Glomerular visceral epithelial cell (primary cell): ENCODE data around the gene TUBAL3.
"Not testable (repeated sequence)": the region's sequence is repeated elsewhere in the genome, so short reads cannot be mapped to it uniquely, and the experiment has no call there.

Experiments
- DNase-seq: peaks from one replicate; pipeline ENCODE4 v3.0.0-alpha.2; 2016; ENCODE audit errors: extremely low spot score

Gene TUBAL3

GRCh38 chr10:5423771-5424170, 19.1 kb upstream of the TUBAL3 start:
- DNase-seq: no peak

- no peak for DNase-seq
Measured at GRCh38 chr10:5419466-5420094, 15.0 kb upstream of the TUBAL3 start.

DNA sequence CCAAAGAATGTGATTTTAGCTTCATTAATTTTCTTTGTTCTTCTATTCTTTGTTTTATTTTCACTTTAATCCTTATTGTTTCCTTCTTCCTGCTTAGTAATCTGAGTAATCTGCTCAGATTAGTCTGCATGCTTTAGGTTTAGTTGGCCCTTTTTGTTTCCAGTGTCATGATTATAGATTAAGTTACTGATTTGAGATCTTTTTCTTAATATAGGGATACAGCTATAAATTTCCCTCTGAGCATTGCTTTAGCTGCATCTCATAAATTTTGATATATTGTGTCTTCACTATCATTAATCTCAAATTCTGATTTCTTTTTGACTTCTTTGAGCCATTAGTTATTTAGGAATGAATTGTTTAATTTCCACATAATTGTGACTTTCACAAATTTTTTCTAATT, 14.0 kb upstream of the TUBAL3 start:
- DNase-seq: no peak

DNA sequence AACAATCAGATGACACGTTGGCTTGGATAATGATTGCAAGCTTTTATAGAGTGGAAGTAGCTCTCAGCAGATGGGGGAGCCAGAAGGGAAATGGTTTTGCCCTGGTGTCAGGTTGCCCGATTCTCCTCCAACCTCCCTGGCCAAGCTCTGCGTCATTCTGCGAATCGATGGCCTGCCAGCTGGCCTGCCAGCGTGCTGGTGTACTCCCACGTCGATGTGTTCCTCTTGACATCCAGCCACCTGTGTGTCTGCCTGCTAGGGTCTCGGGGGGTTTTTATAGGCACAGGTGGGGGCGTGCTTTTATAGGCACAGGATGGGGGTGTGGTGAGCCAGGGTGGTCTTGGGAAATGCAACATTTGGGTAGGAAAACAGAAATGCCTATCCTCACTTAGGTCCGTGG, 12.4 kb upstream of the TUBAL3 start:
- no peak for DNase-seq

DNA sequence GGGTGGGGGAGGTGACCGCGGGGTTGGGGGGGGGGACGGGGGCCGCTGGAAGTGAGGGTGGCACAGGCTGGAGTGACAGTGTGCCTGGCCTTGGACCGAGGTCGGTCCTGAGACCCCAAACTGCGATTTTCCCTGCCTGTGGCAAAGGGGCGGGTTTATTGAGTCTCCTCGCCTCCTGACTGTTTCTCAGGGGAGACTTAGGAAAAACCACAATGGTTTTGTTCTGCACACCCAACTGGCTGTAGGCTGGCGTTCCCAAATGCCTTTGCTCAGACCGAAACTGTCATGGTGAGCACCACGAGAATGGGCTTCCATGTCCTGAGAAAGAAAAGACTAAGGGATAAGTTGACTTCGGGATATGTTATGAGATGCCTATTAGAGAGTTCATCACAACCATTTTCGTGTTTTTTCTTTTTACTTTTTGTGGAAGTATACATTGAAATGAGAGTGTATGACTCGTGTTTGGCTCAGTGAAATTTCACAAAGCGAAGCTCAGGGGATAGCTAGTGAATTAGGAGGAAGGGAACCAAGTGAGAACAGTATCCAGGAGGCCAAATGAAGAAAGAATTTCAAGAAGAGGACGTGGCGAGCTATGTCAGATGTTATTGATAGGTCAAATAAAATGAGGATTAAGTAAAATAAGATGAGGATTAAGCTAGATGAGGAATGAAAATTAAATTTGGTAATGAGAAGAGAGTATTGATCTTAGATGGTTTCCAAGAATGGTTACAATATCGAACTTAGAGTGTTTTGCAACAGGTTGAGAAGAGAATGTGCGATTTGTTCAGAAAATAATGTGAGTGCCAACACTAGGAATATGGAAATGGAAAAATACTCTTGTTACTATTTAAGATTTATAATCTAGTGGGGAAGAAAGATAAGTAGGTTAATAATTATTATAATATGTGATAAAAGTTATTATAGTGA, 8.6 kb upstream of the TUBAL3 start:
- DNase-seq: peak; percentile 60

GRCh38 chr10:5412277-5412941, 7.8 kb upstream of the TUBAL3 start, which contains the start of gene NET1:
TSS of gene NET1 (plus strand) at chr10:5412557. CDS start at chr10:5412693, 136 bp downstream.
- DNase-seq: peak; percentile 93

- DNase-seq: no peak
Measured at GRCh38 chr10:5411941-5412276, 7.3 kb upstream of the TUBAL3 start.

GRCh38 chr10:5410787-5411186, 6.2 kb upstream of the TUBAL3 start:
- DNase-seq: not testable (repeated sequence)

- no peak for DNase-seq
Measured at GRCh38 chr10:5406918-5407317, 2.3 kb upstream of the TUBAL3 start.

GRCh38 chr10:5402798-5403197, 1.8 kb downstream of the TUBAL3 start:
- DNase-seq: no peak

- DNase-seq: no peak
Measured at GRCh38 chr10:5400468-5401240, 4.0 kb downstream of the TUBAL3 start.

DNA sequence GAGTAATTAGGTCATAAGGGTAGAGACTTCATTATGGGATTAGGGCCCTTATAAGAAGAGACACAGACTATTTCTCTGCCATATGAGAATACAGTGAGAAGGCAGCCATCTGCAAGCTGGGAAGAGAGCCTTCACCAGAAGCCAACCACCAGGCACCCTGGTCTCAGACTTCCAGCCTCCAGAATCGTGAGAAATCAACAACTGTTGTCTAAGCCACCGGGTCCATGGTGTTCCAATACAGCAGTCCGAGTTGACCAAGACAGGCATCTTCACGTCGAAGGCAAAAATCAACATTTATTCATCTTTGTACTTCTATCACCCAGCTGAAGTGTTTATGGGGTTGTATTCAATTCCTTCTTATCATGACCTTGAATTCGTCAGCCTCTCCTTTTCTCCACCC, 5.3 kb downstream of the TUBAL3 start:
- no peak for DNase-seq

DNA sequence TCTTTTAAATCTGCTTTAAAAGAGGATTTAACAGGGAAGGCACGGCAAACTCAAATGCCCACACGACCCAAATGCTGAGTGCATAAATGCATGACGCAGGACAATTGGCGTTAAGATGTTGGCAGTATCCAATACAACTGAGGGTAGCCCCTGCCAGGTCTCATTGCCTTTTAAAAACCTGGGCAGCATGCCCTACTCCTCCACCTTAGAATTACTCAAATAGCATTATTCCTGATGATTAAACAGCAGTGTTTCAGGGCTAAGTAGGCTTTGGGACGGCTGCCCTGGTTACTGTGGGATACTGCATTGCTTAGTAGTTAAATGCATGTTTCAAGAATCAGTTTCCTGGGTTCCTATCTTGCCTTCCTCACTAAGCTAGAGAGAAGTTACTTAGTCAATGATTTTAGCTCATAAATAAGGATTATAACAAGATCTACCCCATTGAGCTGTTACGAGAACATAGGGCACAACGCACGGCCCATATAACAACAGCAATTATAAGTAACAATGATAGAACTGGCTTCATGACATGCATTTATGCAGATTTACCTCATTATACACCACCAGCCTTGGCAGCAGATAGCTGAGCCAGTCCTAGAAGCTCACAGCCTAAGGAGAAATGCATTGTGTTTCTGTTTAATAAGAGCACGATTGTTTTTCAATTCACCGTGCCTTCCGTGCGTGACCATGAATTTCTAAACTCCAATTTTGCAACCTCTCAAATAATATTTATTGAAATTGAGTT, 7.9 kb downstream of the TUBAL3 start:
- no peak for DNase-seq

DNA sequence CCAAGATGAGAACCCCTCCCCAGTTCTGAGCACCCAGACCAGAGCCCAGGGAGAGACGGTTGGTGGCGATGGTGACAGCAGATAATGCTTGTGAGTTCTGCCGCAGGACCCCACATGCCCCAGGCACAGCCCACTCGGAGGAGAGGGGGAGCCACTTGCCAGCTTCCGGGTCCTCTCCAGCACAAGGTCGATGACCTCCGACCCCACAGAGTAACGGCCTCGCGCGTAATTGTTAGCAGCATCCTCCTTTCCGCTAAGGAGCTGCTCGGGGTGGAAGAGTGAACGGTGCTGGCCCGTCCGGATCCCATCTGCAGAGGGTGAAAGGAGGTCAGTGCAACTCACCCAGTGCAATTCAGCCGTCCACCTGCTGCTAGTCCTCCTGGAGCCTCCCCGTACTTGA, 9.5 kb downstream of the TUBAL3 start:
- DNase-seq: no peak

DNA sequence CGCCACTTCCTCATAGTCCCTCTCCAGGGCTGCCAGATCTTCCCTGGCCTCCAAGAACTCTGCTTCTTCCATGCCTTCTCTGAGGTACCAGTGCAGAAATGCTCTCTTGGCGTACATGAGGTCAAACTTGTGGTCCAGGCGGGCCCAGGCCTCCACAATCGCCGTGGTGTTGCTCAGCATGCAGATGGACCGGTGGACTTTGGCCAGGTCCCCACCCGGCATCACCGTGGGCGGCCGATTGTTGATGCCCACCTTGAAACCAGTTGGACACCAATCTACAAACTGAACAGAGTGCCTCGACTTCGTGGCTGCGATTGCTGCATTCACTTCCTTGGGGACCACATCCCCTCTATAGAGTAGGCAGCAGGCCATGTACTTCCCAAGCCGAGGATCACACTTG, 11.1 kb downstream of the TUBAL3 start:
- DNase-seq: no peak

- DNase-seq: no peak
Measured at GRCh38 chr10:5391790-5392189, 12.8 kb downstream of the TUBAL3 start.

DNA sequence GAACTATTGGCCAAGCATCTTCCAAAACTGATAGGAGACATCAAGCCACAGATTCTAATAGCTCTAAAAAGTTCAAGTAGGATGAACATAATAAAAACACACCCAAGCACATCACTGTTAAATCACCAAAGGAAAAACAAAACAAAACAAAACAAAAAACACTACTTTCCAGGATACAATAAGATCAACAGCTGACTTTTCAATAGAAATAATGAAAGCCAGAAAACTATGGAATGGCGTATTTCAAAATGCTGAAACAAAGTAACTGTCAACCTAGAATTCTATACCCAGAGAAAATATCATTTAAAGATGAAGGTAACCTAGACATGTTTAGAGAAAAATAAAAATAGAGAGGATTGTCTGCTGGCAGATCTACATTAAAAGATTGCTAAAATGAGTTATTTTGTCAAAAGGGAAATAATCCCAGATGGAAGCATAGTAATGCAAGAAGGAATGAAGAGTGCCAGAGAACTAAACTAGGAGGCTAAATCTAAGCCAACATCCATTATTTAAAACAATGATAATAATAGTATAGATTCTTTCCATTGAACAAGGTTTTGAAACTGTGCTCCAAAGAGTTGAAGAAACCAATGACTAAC, 13.9 kb downstream of the TUBAL3 start:
- no peak for DNase-seq

GRCh38 chr10:5387169-5387568, 17.5 kb downstream of the TUBAL3 start:
- no peak for DNase-seq

DNA sequence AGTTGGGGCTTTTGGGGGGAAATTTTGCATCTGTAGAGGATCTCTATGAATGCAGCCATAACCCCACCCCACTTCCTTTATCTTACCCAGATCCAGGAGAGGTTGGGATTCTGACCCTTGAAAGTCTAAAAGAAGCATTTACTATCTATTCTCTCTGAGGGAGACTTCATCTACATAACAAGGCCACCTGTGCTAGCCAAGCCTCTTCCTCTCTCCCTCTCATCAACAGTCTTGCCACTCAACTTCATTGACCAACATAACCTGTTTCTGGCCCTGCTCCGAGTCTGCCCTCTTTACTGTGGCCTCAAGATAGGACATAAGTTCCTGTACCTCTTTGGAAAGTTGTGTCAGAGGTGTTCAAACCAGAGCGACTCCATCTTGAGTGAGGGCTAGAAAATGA, 19.4 kb downstream of the TUBAL3 start:
- DNase-seq: no peak

DNA sequence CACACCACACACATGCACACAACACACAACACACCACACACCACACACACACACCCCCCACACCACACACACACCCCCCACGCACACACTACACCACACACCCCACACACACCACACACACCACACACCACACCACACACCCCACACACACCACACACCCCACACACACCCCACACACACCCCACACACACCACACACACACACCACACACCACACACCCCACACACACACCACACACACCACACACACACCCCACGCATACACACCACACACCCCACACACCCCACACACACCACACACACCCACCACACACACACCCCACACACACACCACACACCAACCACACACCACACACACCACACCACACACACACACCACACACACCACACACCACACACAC, 23.4 kb downstream of the TUBAL3 start:
- no peak for DNase-seq

- DNase-seq: not testable (repeated sequence)
Measured at GRCh38 chr10:5380395-5380794, 24.2 kb downstream of the TUBAL3 start.
